GM21528 (cell line): Measurements from ENCODE around the gene KRI1.
"Not testable (repeated sequence)": the region's sequence is repeated elsewhere in the genome, so short reads cannot be mapped to it uniquely, and the experiment has no call there.

ENCODE experiments used
- ATAC-seq: cut with Tn5 transposase; IDR thresholded peaks from one replicate; pipeline ENCODE4 v1.9.1; 2021; ENCODE audit warnings: mild to moderate bottlenecking, moderate library complexity; ENCODE audit not compliant: unreplicated experiment, low FRiP score

KRI1 gene

DNA sequence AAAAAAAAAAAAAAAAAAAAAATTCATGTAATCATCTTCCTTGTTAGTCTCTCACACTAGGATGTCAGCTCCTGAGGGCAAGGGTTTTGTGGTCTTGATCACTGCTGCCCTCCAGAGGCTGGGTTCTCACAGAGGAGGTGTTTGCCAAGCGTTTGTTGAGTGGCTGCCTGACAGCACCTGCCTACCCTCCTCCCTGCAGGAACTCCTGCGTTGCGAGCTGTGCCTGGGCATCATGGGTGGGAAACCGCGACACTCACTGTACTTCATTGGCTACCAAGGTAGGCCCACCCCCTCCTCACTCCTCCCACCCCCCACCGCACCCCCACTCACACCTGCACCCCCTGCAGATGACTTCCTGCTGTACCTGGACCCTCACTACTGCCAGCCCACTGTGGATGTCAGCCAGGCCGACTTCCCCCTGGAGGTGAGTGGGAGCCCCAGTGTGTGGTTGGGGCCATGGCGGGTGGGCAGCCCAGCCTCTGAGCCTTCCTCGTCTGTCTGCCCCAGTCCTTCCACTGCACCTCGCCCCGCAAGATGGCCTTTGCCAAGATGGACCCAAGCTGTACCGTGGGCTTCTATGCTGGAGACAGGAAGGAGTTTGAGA lies 14.0 kb downstream of the KRI1 start:
- ATAC-seq, result no peak

GRCh38 chr19:10551006-10551405 lies 14.8 kb downstream of the KRI1 start:
- not testable (repeated sequence) for ATAC-seq

DNA sequence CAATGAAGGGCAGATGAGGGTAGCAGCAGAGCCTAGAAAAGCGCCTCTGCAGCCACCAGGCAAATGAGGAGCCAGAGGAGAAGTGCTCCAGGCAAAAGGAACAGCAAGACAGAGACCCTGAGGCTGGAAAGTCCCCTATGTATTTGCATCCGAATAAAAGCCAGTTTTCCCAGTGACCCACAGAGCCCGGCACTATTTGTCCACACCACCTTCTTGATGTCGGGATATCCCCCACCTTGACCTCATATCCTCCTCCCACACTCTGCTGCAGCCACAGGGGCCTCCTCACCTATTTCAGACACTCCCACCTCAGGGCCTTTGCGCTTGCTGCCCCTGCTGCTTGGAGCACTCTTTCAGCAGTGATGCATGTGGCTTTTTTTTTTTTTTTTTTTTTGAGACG lies 15.5 kb downstream of the KRI1 start:
- no peak for ATAC-seq

DNA sequence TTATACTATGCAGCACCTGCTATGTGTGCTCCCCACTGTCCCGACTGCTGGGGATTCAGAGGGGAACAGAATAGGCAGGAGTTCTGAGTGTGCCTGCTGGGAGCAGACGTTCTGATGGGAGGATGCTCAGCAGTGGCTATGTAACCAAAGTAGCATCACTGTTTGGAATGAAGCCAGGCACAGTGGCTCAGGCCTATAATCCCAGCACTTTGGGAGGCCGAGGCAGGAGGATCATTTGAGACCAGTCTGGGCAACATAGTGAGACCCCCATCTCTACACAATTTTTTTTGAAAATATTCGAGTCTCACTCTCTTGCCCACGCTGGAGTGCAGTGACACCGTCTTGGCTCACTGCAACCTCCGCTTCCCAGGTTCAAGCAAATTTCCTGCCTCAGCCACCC lies 16.1 kb downstream of the KRI1 start:
- no peak for ATAC-seq

DNA sequence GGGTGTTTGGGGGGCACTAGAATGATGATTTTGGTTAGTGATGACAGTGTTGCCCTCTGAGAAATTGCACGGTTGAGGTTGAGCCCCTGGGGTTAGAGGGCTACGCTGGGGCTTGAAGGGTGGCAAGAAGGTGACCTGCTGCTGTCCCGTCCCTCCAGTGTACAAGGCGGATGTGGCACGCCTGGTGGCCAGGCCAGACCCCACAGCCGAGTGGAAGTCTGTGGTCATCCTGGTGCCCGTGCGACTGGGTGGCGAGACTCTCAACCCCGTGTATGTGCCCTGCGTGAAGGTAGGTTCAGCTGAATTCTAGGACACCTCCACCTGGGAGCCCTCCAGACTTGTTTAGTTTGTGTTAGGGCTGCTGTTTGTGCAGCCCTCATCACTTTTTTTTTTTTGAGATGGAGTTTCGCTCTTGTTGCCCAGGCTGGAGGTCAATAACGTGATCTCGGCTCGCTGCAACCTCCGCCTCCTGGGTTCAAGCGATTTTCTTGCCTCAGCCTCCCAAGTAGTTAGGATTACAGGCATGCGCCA lies 17.0 kb downstream of the KRI1 start:
- ATAC-seq, result no peak

DNA sequence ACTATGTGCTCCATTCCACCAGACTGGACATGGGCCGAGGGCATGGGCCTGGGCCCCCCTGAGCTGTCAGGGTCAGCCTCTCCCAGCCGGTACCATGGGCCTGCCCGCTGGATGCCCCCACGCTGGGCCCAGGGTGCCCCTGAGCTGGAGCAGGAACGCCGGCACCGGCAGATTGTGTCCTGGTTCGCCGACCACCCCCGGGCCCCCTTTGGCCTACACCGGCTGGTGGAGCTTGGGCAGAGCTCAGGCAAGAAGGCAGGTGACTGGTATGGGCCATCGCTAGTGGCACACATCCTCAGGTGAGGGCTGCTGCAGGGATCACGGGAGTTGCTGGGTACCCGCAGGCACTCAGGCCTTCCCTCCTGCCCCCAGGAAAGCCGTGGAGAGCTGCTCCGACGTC lies 19.0 kb downstream of the KRI1 start:
- no peak for ATAC-seq

DNA sequence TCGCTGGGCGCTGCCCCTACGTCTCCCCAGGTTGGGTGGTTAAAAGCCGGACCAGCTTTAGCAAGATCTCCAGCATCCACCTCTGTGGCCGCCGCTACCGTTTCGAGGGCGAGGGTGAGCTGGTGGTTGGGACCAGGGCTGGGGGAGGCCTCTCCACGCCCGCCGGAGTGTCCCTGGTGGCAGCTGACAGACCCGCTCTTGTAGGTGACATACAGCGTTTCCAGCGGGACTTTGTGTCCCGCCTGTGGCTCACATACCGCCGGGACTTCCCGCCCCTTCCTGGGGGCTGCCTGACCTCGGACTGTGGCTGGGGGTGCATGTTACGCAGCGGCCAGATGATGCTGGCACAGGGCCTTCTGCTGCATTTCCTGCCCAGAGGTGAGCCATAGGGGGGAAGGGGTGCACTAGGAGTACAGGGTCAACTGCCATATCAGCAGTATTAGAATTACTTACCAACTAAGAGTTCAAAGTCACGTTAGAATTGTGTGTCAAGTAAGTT lies 21.0 kb downstream of the KRI1 start:
- no peak for ATAC-seq

DNA sequence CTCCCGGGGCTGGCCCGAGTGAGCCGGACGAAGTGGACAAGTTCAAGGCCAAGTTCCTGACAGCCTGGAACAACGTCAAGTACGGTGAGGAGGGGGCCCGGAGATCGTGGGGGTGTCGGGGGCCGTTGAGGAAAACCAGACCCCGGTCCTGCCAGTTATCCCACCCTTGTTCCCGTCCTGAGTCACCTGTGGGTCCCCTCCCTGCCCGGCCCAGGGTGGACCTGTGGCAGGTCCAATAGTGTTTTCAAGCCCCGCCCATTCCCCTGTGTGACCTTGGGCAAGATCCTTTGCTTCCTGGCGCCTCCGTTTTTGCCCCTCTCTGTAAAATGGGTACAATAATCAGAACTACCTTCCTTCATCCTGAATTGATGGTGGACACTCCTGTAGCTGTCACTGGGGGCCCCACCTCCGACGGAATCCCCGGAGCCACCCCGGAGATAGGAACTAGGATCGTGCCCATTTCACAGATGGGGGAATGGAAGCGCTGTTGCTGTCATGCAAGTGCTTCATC lies 21.5 kb downstream of the KRI1 start:
- ATAC-seq, result no peak

DNA sequence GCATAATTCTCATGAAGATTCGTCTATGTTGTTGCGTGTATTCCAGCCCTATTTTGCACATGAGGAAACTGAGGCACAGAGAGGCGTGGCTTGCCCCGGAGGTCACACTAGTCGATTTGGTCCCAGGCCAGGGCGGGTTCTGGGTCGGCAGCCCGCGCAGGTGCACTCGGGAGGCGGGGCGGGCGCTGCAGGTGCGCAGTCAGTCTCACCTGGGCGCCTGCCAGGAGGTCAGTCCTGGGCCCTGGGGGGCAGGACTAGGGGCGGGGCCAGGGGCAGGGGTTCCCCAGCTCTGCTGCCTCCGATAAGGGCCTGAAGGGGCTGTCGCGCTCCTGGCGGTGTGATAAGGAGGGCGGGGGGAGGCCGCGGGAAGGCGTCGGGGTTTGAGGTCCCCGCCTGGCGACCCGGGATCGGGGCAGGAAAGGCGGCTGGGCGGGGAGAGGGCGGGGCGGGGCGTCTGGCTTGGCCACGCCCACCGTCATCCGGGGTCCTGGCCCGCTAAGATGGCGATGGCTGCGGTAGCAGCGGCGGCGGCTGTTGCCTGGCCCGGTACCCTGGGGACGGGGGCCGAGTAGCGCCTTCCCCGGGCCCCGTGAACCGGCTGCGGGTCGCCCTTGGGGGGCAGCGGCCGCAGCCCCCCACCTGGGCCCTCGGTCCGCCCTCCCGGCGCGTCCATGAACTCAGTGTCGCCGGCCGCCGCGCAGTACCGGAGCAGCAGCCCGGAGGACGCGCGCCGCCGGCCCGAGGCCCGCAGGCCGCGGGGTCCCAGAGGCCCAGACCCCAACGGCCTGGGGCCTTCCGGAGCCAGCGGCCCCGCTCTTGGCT lies 22.2 kb downstream of the KRI1 start, which contains the start of gene ATG4D:
Gene ATG4D (plus strand): TSS at position 485 of the 822 bp plus-strand sequence. CDS start 187 bp downstream, at position 672.
- peak; percentile 73 for ATAC-seq

DNA sequence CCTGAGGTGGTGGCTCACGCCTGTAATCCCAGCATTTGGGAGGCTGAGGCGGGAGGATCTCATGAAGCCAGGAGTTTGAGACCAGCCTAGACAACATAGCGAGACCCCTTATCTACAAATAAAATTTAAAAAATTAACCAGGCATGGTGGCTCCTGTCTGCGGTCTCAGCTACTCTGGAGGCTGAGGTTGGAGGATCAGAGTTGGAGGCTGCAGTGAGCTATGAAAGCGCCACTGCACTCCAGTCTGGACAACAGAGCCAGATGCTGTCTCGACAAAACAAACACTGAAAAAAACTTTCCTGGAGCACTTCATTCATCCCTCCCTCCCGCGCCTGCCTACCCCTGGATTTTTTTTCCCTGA lies 22.8 kb downstream of the KRI1 start:
- ATAC-seq, result no peak

DNA sequence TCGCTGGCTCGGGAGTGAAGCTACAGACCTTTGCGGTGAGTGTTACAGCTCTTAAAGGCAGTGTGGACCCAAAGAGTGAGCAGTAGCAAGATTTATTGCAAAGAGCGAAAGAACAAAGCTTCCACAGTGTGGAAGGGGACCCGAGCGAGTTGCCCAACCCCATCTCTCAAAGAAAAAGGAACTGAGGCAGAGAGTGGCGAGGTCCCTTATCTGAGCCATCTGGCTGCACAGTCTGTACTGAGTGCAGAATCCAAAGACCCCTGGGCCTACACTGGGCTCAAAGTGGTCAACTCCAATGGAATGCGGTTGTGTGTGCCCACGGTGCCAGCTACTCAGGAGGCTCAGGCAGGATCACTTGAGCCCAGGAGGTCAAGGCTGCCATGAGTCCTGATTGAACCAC lies 26.8 kb downstream of the KRI1 start:
- not testable (repeated sequence) for ATAC-seq

DNA sequence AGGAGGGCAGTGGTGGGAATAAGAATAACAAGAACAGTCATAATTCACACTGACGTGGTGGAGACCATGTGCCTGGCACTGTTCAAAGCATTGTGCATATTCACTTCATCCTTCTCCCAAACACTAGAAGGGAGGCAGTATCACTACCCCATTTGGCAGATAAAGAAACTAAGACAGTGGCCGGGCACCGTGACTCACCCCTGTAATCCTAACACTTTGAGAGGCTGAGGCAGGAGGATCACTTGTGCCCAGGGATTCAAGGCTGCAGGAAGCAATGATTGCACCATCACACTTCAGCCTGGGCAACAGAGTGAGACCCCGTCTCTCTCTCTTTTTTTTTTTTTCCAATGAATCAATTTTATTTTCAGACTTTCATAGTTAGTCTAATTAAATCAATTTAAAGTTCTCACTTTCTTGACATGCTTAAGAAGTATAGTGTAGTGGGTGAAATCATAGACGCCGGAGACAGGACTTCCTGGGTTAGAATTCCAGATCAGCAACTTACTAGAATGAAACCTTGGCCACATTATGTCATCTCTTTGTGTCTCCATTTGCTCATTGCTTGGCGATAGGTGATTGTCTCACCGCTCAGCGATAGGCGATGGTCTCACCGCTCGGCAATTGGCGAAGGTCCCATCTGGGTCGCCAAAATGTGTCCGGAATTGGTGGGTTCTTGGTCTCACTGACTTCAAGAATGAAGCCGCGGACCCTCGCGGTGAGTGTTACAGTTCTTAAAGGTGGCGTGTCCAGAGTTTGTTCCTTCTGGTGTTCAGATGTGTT lies 27.4 kb downstream of the KRI1 start:
- no peak for ATAC-seq

DNA sequence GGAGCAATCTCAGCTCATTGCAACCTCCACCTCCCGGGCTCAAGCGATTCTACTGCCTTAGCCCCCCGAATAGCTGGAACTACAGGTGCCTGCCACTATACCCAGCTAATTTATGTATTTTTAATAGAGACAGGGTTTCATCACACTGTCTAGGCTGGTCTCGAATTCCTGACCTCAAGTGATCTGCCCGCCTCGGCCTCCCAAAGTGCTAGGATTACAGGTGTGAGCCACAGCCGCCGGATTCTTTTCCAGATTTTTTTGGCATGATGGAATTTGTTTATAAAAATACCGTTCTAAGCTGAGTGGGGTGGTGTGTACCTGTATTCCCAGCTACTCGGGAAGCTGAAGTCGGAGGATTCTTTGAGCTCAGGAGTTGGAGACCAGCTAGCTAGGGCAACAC lies 28.1 kb downstream of the KRI1 start:
- ATAC-seq, result no peak

- no peak for ATAC-seq
Observed at GRCh38 chr19:10535613-10536012, 30.2 kb downstream of the KRI1 start.

- ATAC-seq, result no peak
Observed at GRCh38 chr19:10533646-10534386, 32.0 kb downstream of the KRI1 start.

- ATAC-seq, result no peak
Observed at GRCh38 chr19:10532457-10532856, 33.4 kb downstream of the KRI1 start.

- ATAC-seq, result not testable (repeated sequence)
Observed at GRCh38 chr19:10526887-10527286, 38.9 kb downstream of the KRI1 start.

GRCh38 chr19:10525636-10526035 lies 40.2 kb downstream of the KRI1 start:
- no peak for ATAC-seq

GRCh38 chr19:10523135-10523636 lies 42.6 kb downstream of the KRI1 start:
- no peak for ATAC-seq
